Myocyte (in vitro differentiated cells): ENCODE results near the gene ZNF649. TPM values are rescaled to one million over a fixed set of nuclear protein-coding genes. Genes with fewer than 3 reads are reported as not detected.

Experiments
- DNase-seq: peaks from one replicate; pipeline ENCODE4 v3.0.0-alpha.2; 2012; ENCODE audit warnings: low read depth
- total RNA-seq: library from RNA; depleted of rRNA; stranded (reverse); fragments of >200 nt; gene quantifications from 2 replicates; pipeline ENCODE4 v1.2.3, GENCODE V29; 2014

Gene ZNF649
- total RNA-seq, 1 donor from 2014 or later: 11.0 TPM

- peak; percentile 88 for DNase-seq
These were observed 17.0 kb downstream of the ZNF649 start, which contains the start of gene ZNF577 for GRCh38 chr19:51887522-51888498. TSS of gene ZNF577 (minus strand) at chr19:51887951. CDS start at chr19:51880382, 7,569 bp downstream.

DNA sequence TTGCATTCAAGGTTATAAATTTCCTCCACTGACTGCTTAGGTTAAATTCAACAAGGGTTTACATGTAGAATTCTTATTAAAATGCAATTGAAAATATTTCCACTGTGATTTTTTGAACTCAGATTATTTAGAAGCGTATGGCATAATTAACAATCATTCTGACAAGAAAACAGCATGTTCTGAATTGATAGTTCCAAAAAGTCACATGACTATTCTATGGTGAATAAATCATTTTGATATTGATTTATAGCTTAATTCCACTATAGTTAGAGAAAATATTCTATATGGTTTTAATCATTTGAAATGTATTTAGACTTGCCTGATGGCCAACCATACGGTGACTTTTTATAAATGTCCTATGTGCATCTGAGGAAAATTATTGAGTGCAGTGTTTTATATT is 20.1 kb downstream of the ZNF649 start:
- no peak for DNase-seq

DNA sequence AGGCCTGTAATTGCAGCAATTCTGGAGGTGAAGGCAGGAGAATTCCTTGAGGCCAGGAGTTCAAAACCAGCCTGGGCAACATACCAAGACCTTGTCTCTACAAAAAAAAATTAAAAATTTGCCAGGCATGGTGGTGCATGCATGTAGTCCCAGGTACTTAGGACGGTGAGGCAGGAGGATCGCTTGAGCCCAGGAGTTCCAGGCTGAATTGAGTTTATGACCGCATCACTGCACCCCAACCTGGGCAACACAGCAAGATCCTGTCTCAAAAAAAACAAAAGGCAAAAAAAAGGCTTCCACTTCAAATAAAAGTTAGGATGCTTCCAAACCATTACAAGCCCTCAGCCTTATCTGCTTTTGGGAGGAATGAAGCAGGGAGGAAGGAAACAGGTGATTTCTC is 22.3 kb downstream of the ZNF649 start:
- no peak for DNase-seq

DNA sequence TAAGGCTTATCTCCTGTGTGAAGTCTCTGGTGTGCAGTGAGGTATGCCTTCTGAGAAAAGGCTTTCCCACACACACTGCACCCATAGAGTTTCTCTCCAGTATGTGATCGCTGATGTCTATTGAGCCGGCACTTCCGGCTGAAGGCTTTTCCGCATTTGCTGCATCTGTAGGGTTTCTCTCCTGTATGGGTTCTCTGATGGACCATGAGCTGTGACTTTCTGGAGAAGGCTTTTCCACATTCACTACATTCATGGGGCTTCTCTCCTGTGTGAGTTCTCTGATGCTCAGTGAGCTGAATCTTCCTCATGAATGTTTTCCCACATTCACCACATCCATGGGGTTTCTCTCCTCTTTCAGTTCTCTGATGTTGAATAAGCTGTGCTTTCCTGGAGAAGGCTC is 31.7 kb downstream of the ZNF649 start:
- DNase-seq: no peak

DNA sequence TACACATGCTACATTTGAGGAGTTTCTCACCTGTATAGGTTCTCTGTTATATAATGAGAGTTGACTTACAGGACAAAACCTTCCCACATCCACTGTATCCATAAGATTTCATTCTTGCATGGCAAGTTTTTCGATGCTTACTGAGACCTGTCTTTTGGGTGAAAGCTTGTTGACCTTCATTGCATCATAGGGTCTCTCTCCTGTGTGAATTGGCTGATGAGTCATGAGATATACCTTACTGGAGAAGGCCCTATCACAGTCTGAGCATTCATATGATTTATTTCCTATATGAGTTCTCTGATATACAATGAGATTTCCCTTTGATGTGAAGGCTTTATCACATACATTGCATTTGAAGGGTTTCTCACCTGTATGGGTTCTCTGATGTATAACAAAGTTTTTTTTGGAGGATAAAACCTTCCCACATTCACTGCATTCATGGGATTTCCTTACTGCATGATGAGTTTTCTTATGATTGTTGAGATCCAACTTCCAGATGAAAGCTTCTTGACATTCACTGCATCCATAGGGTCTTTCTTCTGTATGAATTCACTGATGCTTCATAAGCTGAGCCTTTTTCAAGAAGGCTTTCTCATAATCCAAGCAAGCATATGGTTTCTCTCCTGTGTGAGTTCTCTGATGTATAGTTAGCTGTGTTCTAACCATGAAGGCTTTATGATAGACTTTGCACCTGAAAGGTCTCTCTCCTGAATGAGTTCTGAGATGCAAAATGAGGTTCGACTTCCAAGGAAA is 42.8 kb downstream of the ZNF649 start:
- DNase-seq: no peak

Other genes with a start within 250 kb of the ZNF649 start
- gene SPACA6, start 211.7 kb downstream of the ZNF649 start, total RNA-seq: 5.2 and 8.0 TPM in 2 replicates
- gene HAS1, start 181.0 kb downstream of the ZNF649 start, total RNA-seq: 0.57 and 0.70 TPM in 2 replicates
- 0.05 and 0.16 TPM in 2 replicates for gene FPR1, start 153.1 kb downstream of the ZNF649 start, total RNA-seq
- not detected in 2 replicates for gene FPR2, start 143.8 kb downstream of the ZNF649 start, total RNA-seq
- not detected in 2 replicates for gene FPR3, start 109.9 kb downstream of the ZNF649 start, total RNA-seq
- gene ZNF577, start 17.1 kb downstream of the ZNF649 start, total RNA-seq: 7.5 and 8.4 TPM in 2 replicates
- gene ZNF613, start 22.5 kb upstream of the ZNF649 start, total RNA-seq: 4.9 and 5.0 TPM in 2 replicates
- gene ZNF350, start 81.8 kb upstream of the ZNF649 start, total RNA-seq: 6.8 and 7.1 TPM in 2 replicates
- gene ZNF615, start 103.2 kb upstream of the ZNF649 start, total RNA-seq: 10.4 and 21.1 TPM in 2 replicates
- 14.0 and 14.5 TPM in 2 replicates for gene ZNF614, start 123.4 kb upstream of the ZNF649 start, total RNA-seq
- 9.4 and 9.9 TPM in 2 replicates for gene ZNF432, start 143.8 kb upstream of the ZNF649 start, total RNA-seq
- gene ZNF841, start 190.7 kb upstream of the ZNF649 start, total RNA-seq: 13.3 and 13.9 TPM in 2 replicates
- 10.6 and 11.3 TPM in 2 replicates for gene ZNF616, start 234.9 kb upstream of the ZNF649 start, total RNA-seq